GM18507 (cell line): ENCODE data around the gene PNMA3.
"Not testable (repeated sequence)": the region's sequence is repeated elsewhere in the genome, so short reads cannot be mapped to it uniquely, and the experiment has no call there.

Experiments used
- DNase-seq: peaks from one replicate; pipeline ENCODE4 v3.0.0; 2011; ENCODE audit warnings: low read depth; ENCODE audit not compliant: insufficient read length; ENCODE audit errors: extremely low spot score
- FAIRE-seq: peaks from 2 replicates; lab custom pipeline; 2011; peaks lifted over from hg19 to GRCh38; lab: Jason Lieb, UNC

PNMA3 gene

DNA sequence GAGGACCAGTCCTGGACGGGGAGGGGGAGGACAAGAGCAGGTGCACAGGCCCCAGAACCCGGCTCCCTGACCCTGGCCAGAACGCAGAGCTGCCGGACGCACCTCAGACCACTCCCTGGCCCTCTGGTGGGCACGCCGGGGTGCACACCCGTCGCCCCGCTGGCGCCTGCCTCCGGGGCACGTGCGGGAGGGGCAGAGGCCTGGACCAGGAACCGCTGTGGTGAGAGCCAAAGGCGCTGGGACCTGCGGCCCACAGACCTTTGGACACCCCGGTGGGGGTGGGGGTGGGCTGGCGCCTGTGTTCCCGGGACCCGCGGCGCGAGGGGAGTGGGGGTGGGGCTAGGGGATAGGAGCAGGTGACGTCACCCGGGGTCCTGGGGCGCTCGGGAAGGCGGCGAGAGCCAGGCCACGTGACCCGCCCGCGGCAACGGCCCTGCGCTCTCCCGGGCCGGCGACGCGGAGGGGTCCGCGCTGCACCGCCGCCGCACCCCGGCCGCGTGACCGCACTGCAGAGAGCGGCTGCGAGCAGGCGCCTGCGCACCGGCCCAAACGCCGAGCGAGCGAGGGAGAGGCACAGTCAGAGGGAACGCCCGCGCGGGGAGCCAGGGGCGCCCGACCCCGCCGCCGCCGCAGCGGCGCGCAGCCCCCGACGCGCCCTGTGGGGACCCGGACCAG lies 15.8 kb downstream of the PNMA3 start, which contains the start of gene PNMA6A:
Gene PNMA6A, plus strand, starts transcription at position 546 of the 675 bp plus-strand sequence. CDS start 609 bp downstream, outside the sequence.
- FAIRE-seq, DNase-seq: not testable (repeated sequence)

DNA sequence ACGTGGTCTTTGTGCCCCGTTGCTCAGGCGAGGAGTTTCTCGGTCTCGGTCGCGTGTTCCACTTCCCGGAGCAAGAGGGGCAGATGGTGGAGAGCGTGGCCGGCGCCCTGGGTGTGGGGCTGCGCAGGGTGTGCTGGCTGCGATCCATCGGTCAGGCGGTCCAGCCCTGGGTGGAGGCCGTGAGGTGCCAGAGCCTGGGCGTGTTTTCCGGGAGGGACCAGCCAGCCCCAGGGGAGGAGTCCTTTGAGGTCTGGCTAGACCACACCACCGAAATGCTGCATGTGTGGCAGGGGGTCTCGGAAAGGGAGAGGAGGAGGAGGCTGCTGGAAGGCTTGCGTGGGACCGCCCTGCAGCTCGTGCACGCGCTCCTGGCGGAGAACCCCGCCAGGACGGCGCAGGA lies 17.1 kb downstream of the PNMA3 start:
- FAIRE-seq, DNase-seq: not testable (repeated sequence)

- DNase-seq (no peak), FAIRE-seq (no peak)
Observed at GRCh38 chrX:153074262-153074899, 18.1 kb downstream of the PNMA3 start.

GRCh38 chrX:153074935-153075334 lies 18.7 kb downstream of the PNMA3 start:
- no peak for FAIRE-seq
- DNase-seq, result no peak

DNA sequence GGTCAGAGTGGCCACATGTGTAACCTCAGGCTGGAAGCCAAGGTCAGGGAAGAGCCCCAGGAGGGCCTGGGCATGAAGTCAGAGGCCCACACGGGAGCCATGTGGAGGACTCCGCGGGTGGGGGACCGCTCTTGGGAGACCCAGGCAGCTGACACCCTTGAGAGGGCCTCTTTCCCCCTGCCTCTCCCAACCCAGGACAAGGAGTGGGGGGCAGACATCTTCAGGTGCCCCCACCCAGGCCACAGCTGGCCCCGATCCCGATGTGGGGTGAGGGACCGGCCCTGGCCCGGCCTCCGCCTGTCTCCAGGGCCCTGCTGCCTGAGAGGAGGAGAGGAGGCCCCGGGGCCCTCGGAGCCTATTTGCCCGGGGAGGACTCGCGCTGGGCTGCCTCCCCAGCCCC lies 19.1 kb downstream of the PNMA3 start:
- no peak for DNase-seq
- no peak for FAIRE-seq

DNA sequence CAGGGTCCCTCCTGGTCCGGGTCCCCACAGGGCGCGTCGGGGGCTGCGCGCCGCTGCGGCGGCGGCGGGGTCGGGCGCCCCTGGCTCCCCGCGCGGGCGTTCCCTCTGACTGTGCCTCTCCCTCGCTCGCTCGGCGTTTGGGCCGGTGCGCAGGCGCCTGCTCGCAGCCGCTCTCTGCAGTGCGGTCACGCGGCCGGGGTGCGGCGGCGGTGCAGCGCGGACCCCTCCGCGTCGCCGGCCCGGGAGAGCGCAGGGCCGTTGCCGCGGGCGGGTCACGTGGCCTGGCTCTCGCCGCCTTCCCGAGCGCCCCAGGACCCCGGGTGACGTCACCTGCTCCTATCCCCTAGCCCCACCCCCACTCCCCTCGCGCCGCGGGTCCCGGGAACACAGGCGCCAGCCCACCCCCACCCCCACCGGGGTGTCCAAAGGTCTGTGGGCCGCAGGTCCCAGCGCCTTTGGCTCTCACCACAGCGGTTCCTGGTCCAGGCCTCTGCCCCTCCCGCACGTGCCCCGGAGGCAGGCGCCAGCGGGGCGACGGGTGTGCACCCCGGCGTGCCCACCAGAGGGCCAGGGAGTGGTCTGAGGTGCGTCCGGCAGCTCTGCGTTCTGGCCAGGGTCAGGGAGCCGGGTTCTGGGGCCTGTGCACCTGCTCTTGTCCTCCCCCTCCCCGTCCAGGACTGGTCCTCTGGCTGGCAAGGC lies 21.3 kb downstream of the PNMA3 start:
- FAIRE-seq, DNase-seq: not testable (repeated sequence)

DNA sequence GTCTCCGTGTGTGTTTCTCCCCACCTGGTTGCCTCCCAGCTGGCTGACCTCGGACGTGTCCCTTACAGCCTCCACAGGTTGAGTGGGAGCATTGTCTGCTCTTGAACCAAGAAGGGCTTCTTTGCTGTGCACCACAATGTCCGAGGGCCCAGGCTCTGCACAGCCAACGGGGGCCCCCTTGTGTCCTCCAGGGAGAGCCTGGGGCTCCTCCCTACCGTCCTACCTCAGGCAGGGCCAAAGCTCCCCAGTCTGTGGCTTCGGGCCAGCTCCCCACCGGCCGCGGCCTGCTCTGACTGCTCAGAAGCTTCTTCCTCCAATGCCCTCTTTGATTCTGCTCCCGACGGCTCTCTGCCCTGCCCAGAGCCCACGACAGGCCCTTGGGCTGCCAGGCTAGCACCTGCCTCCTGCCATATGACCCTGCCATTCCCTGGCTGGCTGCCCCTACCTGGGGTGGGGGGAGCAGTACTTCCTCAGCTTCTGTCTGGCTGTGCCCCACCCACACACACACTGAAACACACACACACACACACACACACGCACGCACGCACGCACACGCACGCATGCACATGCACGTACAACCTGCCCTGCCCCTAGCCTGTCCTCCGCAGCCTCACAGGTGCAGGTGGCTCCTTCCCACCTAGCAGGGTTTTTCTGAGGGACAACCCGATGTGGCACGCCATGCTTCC lies 27.1 kb downstream of the PNMA3 start:
- not testable (repeated sequence) for DNase-seq, FAIRE-seq

DNA sequence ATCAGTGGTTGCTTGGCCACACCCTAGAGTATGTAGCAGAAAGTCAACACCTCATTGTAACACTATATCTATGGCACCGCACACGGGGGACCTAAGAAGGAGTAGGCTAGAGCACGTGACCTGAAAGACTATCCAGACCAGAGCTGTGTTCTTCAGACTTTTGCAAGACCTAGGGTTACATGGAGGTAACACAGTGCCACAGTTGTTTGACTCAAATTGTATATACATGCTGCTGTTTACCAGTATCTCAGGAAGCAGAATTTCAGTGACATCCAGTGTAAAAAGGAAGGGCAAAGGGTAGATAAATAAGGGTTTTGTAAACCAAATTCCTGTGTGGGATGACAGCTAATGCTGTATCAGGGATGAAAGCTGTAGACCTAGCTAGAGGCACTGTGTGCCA lies 46.1 kb downstream of the PNMA3 start:
- FAIRE-seq (no peak), DNase-seq (no peak)

DNA sequence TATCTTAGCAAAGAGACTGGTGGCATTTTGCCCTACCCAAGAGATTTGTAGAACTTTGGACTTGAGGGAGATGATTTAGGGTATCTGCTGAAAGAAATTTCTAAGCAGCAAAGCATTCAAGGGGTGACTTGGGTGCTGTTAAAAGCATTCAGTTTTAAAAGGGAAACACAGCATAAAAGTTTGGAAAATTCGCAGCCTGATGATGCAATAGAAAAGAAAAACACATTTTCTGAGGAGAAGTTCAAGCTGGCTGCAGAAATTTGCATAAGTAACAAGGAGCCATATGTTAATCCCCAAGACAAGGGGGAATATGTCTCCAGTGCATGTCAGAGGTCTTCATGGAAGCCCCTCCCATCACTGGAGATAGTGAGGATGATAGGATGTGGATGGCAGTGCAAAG lies 48.7 kb downstream of the PNMA3 start:
- DNase-seq, FAIRE-seq: not testable (repeated sequence)

- DNase-seq, result not testable (repeated sequence)
- FAIRE-seq, result peak; percentile 90
Observed at GRCh38 chrX:153106092-153106801, 50.0 kb downstream of the PNMA3 start.
